Spleen (tissue), 7 donors: ENCODE data around the gene SLC13A3.

Source experiments
- POLR2A ChIP-seq, 3 donors: fragments of 450-650 bp; IDR thresholded peaks; one replicate each; pipeline ENCODE4 v1.5.1; 2017; ENCODE audit warnings: antibody characterized with exemption in 3 of 3, mild to moderate bottlenecking in 1 of 3
- TF ChIP-seq, protein P1 (sequence below), 11 experiments: fragments of 200-600 bp in 7 of 11; fragments of 450-650 bp in 4 of 11; sonication (generic) in 4 of 11; IDR thresholded peaks in 8 of 11; conservative IDR thresholded peaks in 3 of 11; 1 replicate in 7 of 11; 2 replicates in 4 of 11; pipeline versions ENCODE4 v1.4.0 to v1.8.0; 2016 to 2021; ENCODE audit warnings: antibody characterized with exemption in 11 of 11, inconsistent platforms in 4 of 11, mild to moderate bottlenecking in 1 of 11
- donor health status: DM: no; HTN: no; CAD: no; lungs with moderate emphysema.
- donor health status: DM: no; HTN: no; CAD: no.
- donor health status: DM: no; HTN: no; CAD: no.

DNA sequence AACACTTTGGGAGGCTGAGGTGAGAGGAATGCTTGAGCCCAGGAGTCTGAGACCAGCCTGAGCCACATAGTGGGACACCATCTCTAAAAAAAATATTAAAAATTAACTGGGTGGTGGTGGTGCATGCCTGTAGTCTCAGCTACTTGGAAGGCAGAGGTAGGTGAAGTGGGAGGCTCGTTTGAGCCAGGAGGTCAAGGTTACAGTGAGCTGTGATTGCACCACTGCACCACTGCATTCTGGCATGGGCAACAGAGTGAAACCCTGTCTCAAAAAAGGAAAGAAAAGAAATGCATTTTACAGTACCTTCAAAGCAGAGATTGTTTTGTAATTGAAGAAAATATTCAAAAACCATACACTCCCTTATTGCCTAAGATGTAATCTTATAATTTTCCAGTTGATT, 107.3 kb downstream of the SLC13A3 start:
- TF ChIP-seq, protein P1, sequence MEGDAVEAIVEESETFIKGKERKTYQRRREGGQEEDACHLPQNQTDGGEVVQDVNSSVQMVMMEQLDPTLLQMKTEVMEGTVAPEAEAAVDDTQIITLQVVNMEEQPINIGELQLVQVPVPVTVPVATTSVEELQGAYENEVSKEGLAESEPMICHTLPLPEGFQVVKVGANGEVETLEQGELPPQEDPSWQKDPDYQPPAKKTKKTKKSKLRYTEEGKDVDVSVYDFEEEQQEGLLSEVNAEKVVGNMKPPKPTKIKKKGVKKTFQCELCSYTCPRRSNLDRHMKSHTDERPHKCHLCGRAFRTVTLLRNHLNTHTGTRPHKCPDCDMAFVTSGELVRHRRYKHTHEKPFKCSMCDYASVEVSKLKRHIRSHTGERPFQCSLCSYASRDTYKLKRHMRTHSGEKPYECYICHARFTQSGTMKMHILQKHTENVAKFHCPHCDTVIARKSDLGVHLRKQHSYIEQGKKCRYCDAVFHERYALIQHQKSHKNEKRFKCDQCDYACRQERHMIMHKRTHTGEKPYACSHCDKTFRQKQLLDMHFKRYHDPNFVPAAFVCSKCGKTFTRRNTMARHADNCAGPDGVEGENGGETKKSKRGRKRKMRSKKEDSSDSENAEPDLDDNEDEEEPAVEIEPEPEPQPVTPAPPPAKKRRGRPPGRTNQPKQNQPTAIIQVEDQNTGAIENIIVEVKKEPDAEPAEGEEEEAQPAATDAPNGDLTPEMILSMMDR (IDR thresholded peaks at IDR 0.05 in 8 of 11, conservative IDR thresholded peaks at IDR 0.05 in 3 of 11), result no peak
- TF ChIP-seq POLR2A (IDR thresholded peaks at IDR 0.05), result no peak
